ENCODE data around the gene SIRT3. TPM values are rescaled to one million over a fixed set of nuclear protein-coding genes. Genes with fewer than 3 reads are reported as not detected.

Gene SIRT3
- total RNA-seq, 2 experiments from 2014 or later: 18.6 to 20.5 TPM

Other genes with a start within 250 kb of the SIRT3 start
- gene SCGB1C1, start 43.3 kb downstream of the SIRT3 start, total RNA-seq: not detected
- gene BET1L, start 28.9 kb downstream of the SIRT3 start, total RNA-seq: 10 to 100 TPM; 44.0 to 45.5 TPM
- 100 to 1,000 TPM; 105 to 111 TPM for gene RIC8A, start 28.6 kb downstream of the SIRT3 start, total RNA-seq
- gene PSMD13, start 634 bp upstream of the SIRT3 start, total RNA-seq: 100 to 1,000 TPM; 235 to 239 TPM
- gene NLRP6, start 42.1 kb upstream of the SIRT3 start, total RNA-seq: 1 to 10 TPM; 3.7 to 3.8 TPM
- gene PGGHG, start 52.8 kb upstream of the SIRT3 start, total RNA-seq: 100 to 1,000 TPM; 206 to 209 TPM
- gene IFITM5, start 63.2 kb upstream of the SIRT3 start, total RNA-seq: not detected
- 100 to 1,000 TPM; 474 to 496 TPM for gene IFITM2, start 71.5 kb upstream of the SIRT3 start, total RNA-seq
- gene IFITM1, start 77.7 kb upstream of the SIRT3 start, total RNA-seq: 100 to 1,000 TPM; 345 to 356 TPM
- 10 to 100 TPM; 93.0 to 96.1 TPM for gene IFITM3, start 84.5 kb upstream of the SIRT3 start, total RNA-seq
- 1 to 10 TPM; 1.1 to 1.9 TPM for gene B4GALNT4, start 133.2 kb upstream of the SIRT3 start, total RNA-seq
- not detected for gene PKP3, start 157.9 kb upstream of the SIRT3 start, total RNA-seq
- gene SIGIRR, start 178.7 kb upstream of the SIRT3 start, total RNA-seq: 10 to 100 TPM; 26.4 to 27.2 TPM
- gene ANO9, start 205.7 kb upstream of the SIRT3 start, total RNA-seq: 10 to 100 TPM; 22.2 to 22.9 TPM
- gene PTDSS2, start 213.9 kb upstream of the SIRT3 start, total RNA-seq: 10 to 100 TPM; 17.3 to 18.2 TPM

Data from activated naive CD8-positive, alpha-beta T cell treated with anti-CD3 and anti-CD28 coated beads for 36 hours (primary cell).